Lung (tissue), 12 donors: ENCODE results near the gene PFKL. TPM values are rescaled to one million over a fixed set of nuclear protein-coding genes. Genes with fewer than 3 reads are reported as not detected.

ENCODE experiments used
- ATAC-seq: fragments of 200-7000 bp; cut with Tn5 transposase; one replicate; pipeline ENCODE4 v1.9.1; 2020; ENCODE audit warnings: moderate number of reproducible peaks; ENCODE audit not compliant: insufficient read depth, low FRiP score
- DNase-seq, 3 donors: peaks; one replicate each; pipeline ENCODE4 v3.0.0-alpha.2; 2013 to 2017
- H3K27ac ChIP-seq, 2 donors: one replicate each; pipeline ENCODE4 v1.5.1; 2013; ENCODE audit warnings: mild to moderate bottlenecking in 2 of 2, moderate library complexity in 2 of 2, control low read depth in 1 of 2, inconsistent platforms in 1 of 2, low read depth in 1 of 2, low read length in 1 of 2
- H3K27me3 ChIP-seq, 3 donors: one replicate each; pipeline ENCODE4 v1.5.1; 2013; ENCODE audit warnings: low read length in 2 of 3; ENCODE audit not compliant: control insufficient read depth in 3 of 3, insufficient read depth in 3 of 3
- H3K36me3 ChIP-seq, 4 donors: one replicate each; pipeline ENCODE4 v1.5.1; 2013; ENCODE audit warnings: low read length in 4 of 4, mild to moderate bottlenecking in 1 of 4, moderate library complexity in 1 of 4; ENCODE audit not compliant: control insufficient read depth in 4 of 4, insufficient read depth in 4 of 4
- H3K4me1 ChIP-seq, 5 donors: one replicate each; pipeline ENCODE4 v1.5.1; 2013; ENCODE audit warnings: low read length in 5 of 5, mild to moderate bottlenecking in 2 of 5, moderate library complexity in 1 of 5; ENCODE audit not compliant: control insufficient read depth in 5 of 5, insufficient read depth in 5 of 5
- H3K4me3 ChIP-seq: one replicate; pipeline ENCODE4 v1.5.1; 2013; ENCODE audit warnings: mild to moderate bottlenecking, control low read depth, moderate library complexity
- H3K9ac ChIP-seq, 2 donors: one replicate each; pipeline ENCODE4 v1.5.1; 2013; ENCODE audit warnings: low read length in 2 of 2, control low read depth in 1 of 2; ENCODE audit not compliant: insufficient read depth in 1 of 2
- H3K9me3 ChIP-seq, 4 donors: one replicate each; pipeline ENCODE4 v1.5.1; 2013; ENCODE audit warnings: low read length in 3 of 4, mild to moderate bottlenecking in 1 of 4, moderate library complexity in 1 of 4; ENCODE audit not compliant: control insufficient read depth in 4 of 4, insufficient read depth in 3 of 4
- CTCF ChIP-seq: IDR thresholded peaks from 2 replicates; pipeline ENCODE4 v1.5.1; 2012; ENCODE audit warnings: mild to moderate bottlenecking; ENCODE audit errors: control extremely low read depth, extremely low read depth
- WGBS, 2 donors: extraction: QIAGEN DNeasy Blood & Tissue Kit; methylation state at CpG; one replicate each; pipeline ENCODE4 v1.1.7; 2013; 5-methylcytosine and 5-hydroxymethylcytosine counted together
- polyA plus RNA-seq, 2 donors: library from polyadenylated mRNA; stranded (reverse); fragments of 200-250 nt; gene quantifications; one replicate each; pipeline ENCODE4 v1.2.1, GENCODE V29; 2013
- total RNA-seq, 2 donors: library from RNA; depleted of rRNA in 1 of 2; stranded (reverse); fragments of >200 nt in 1 of 2; gene quantifications; one replicate each; pipeline ENCODE4 v1.2.1, GENCODE V29; 2014 to 2021
- donor health status: control.
- donor health status: control.
- donor health status: Bipolar disorder and iron deficiency.
- donor health status: healthy.
- donor health status: DM: yes; HTN: yes; CAD: no.

The PFKL gene
- total and polyA plus RNA-seq, 4 donors, result 63.4 to 129 (median 103) TPM

- no peak overlapping the region for H3K9ac ChIP-seq
- DNase-seq (no peak), ATAC-seq (no peak)
- WGBS, 2 donors, result 87 to 89% methylated on average over 19 of the region's 19 CpGs
- H3K27ac ChIP-seq, result no peak overlapping the region
- no peaks in the 10 kb centered on the region for H3K4me1 ChIP-seq
- peaks cover 0 to 4% (median 2%) of the 10 kb centered on the region in 3 donors for H3K27me3 ChIP-seq
- no peak for TF ChIP-seq CTCF
- peaks cover 0 to 7% (median 0%) of the 10 kb centered on the region in 4 donors for H3K9me3 ChIP-seq
- no peak overlapping the region for H3K4me3 ChIP-seq
- H3K36me3 ChIP-seq, result no peaks in the 10 kb centered on the region
These were observed 75.9 kb downstream of the PFKL start for GRCh38 chr21:44375761-44376241.

GRCh38 chr21:44376606-44377005 is 76.8 kb downstream of the PFKL start:
- Histone ChIP-seq H3K9me3 (peaks cover 0 to 7% (median 0%) of the 10 kb centered on the region in 4 donors), H3K4me3 (no peak overlapping the region), H3K36me3 (no peaks in the 10 kb centered on the region), H3K27ac (no peak overlapping the region), H3K4me1 (no peaks in the 10 kb centered on the region), H3K9ac (no peak overlapping the region), H3K27me3 (peaks cover 0 to 2% (median 2%) of the 10 kb centered on the region in 3 donors)
- 84% methylated on average over 9 of the region's 9 CpGs for WGBS, 2 donors
- TF ChIP-seq CTCF, result no peak
- DNase-seq, result no peak
- ATAC-seq, result no peak

Other genes starting within 250 kb of the PFKL start
- gene PWP2, start 192.7 kb upstream of the PFKL start, total RNA-seq, result 10 to 100 TPM; 10.3 to 20.4 TPM
- 1 to 10 TPM; 3.6 to 8.9 TPM for gene PWP2, start 192.7 kb upstream of the PFKL start, polyA plus RNA-seq
- 10 to 100 TPM in 1 of 2 donors, 1 to 10 TPM in 1; 9.8 to 29.4 TPM for gene GATD3, start 166.4 kb upstream of the PFKL start, total RNA-seq
- 10 to 100 TPM in 1 of 2 donors, 1 to 10 TPM in 1; 6.5 to 48.5 TPM for gene GATD3, start 166.4 kb upstream of the PFKL start, polyA plus RNA-seq
- 1 to 10 TPM; 1.6 to 4.0 TPM for gene ICOSLG, start 59.1 kb upstream of the PFKL start, total RNA-seq
- 1 to 10 TPM; 2.5 to 2.9 TPM for gene ICOSLG, start 59.1 kb upstream of the PFKL start, polyA plus RNA-seq
- gene DNMT3L, start 38.2 kb upstream of the PFKL start, total RNA-seq, result not detected
- not detected for gene DNMT3L, start 38.2 kb upstream of the PFKL start, polyA plus RNA-seq
- under 1 TPM in 1 of 2 donors, not detected in 1; 0.37 TPM for gene AIRE, start 14.2 kb upstream of the PFKL start, total RNA-seq
- gene AIRE, start 14.2 kb upstream of the PFKL start, polyA plus RNA-seq, result not detected
- gene CFAP410, start 39.3 kb downstream of the PFKL start, total RNA-seq, result 10 to 100 TPM; 24.3 to 45.3 TPM
- gene CFAP410, start 39.3 kb downstream of the PFKL start, polyA plus RNA-seq, result 10 to 100 TPM; 33.7 to 72.7 TPM
- gene TRPM2, start 53.6 kb downstream of the PFKL start, total RNA-seq, result 10 to 100 TPM in 1 of 2 donors, 1 to 10 TPM in 1; 5.9 to 13.1 TPM
- 10 to 100 TPM in 1 of 2 donors, 1 to 10 TPM in 1; 7.4 to 26.2 TPM for gene TRPM2, start 53.6 kb downstream of the PFKL start, polyA plus RNA-seq
- 1 to 10 TPM; 2.8 to 3.6 TPM for gene LRRC3, start 155.5 kb downstream of the PFKL start, total RNA-seq
- 1 to 10 TPM; 1.4 to 2.0 TPM for gene LRRC3, start 155.5 kb downstream of the PFKL start, polyA plus RNA-seq
- gene KRTAP10-1, start 240.1 kb downstream of the PFKL start, total RNA-seq, result not detected
- not detected for gene KRTAP10-1, start 240.1 kb downstream of the PFKL start, polyA plus RNA-seq